Prostate gland (tissue), 2 donors: ENCODE results near the gene SMIM5. TPM values are rescaled to one million over a fixed set of nuclear protein-coding genes. Genes with fewer than 3 reads are reported as not detected.

Experiments
- DNase-seq: peaks from one replicate; pipeline ENCODE4 v3.0.0-alpha.2; 2019; ENCODE audit warnings: low spot score
- H3K27ac ChIP-seq, 2 donors: fragments of 200-600 bp; sonication (generic); 2 replicates each; pipeline ENCODE4 v1.5.1; 2017 to 2019
- H3K27me3 ChIP-seq: fragments of 200-600 bp; sonication (generic); replicated peaks from 2 replicates; pipeline ENCODE4 v1.5.1; 2019; ENCODE audit not compliant: insufficient read depth
- H3K36me3 ChIP-seq, 2 donors: fragments of 200-600 bp; sonication (generic); 1 replicate in 1 of 2; 2 replicates in 1 of 2; pipeline versions ENCODE4 v1.5.1 to v1.8.1; 2017 to 2019
- H3K4me1 ChIP-seq: fragments of 200-600 bp; sonication (generic); replicated peaks from 2 replicates; pipeline ENCODE4 v1.5.1; 2019
- H3K4me3 ChIP-seq, 2 donors: fragments of 200-600 bp; sonication (generic); 2 replicates each; pipeline ENCODE4 v1.5.1; 2017 to 2019
- H3K9me3 ChIP-seq: fragments of 200-600 bp; sonication (generic); 2 replicates; pipeline ENCODE4 v1.5.1; 2017
- POLR2A ChIP-seq: fragments of 450-650 bp; IDR thresholded peaks from one replicate; pipeline ENCODE4 v1.6.1; 2016; ENCODE audit warnings: antibody characterized with exemption, mild to moderate bottlenecking
- POLR2AphosphoS5 ChIP-seq: sonication (generic); formaldehyde crosslinking; IDR thresholded peaks from one replicate; pipeline ENCODE4 v1.6.1; 2017; ENCODE audit warnings: antibody characterized with exemption
- WGBS: methylation state at CpG from one replicate; pipeline ENCODE4 v1.1.5; 2018; 5-methylcytosine and 5-hydroxymethylcytosine counted together
- intact Hi-C: fragments of 100-400 bp; cut with DNase I; formaldehyde crosslinking; loops from one replicate; pipeline ENCODE4 v1.14.2; 2022
- total RNA-seq, 2 donors: library from RNA; depleted of rRNA; stranded (reverse); fragments of >200 nt; gene quantifications; one replicate each; pipeline ENCODE4 v1.1.0, GENCODE V29; 2016
- TF ChIP-seq, protein P1 (sequence below), 4 experiments: fragments of 200-600 bp in 2 of 4; fragments of 450-650 bp in 2 of 4; sonication (generic) in 2 of 4; IDR thresholded peaks; 1 replicate in 3 of 4; 2 replicates in 1 of 4; pipeline ENCODE4 v1.5.1; 2016 to 2019; ENCODE audit warnings: antibody characterized with exemption in 4 of 4, mild to moderate bottlenecking in 2 of 4, moderate library complexity in 2 of 4

The SMIM5 gene
- total RNA-seq, 2 donors from 2014 or later = 0.27 to 4.1 TPM

DNA sequence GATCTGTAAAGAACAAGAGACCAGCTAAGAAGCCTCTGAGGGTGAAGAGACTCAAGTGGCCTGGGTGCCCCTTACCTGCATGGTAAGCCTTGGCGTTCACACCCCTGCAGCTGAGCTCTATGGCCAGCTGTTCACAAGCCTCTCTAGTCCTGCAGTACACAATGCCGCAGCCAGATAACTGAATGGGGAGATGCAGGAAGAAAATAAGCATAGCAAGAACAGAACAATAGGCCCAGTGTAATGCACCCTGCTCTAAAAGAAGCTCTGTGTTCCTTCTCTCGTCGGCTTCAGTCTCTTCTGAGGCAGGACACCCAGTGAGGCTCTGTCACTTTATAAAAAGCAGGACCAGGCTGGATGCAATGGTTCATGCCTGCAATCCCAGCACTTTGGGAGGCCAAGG, 28.3 kb downstream of the SMIM5 start:
- intact Hi-C loops = no loop called here
- DNase-seq = no peak
- Histone ChIP-seq H3K4me1 (peaks cover 7% of the 10 kb centered on the region), H3K27ac (no peak overlapping the region), H3K4me3 (no peak overlapping the region), H3K36me3 (no peaks in the 10 kb centered on the region), H3K9me3 (no peaks in the 10 kb centered on the region), H3K27me3 (no peaks in the 10 kb centered on the region)
- TF ChIP-seq POLR2A (no peak), POLR2AphosphoS5 (no peak)
- TF ChIP-seq, protein P1, sequence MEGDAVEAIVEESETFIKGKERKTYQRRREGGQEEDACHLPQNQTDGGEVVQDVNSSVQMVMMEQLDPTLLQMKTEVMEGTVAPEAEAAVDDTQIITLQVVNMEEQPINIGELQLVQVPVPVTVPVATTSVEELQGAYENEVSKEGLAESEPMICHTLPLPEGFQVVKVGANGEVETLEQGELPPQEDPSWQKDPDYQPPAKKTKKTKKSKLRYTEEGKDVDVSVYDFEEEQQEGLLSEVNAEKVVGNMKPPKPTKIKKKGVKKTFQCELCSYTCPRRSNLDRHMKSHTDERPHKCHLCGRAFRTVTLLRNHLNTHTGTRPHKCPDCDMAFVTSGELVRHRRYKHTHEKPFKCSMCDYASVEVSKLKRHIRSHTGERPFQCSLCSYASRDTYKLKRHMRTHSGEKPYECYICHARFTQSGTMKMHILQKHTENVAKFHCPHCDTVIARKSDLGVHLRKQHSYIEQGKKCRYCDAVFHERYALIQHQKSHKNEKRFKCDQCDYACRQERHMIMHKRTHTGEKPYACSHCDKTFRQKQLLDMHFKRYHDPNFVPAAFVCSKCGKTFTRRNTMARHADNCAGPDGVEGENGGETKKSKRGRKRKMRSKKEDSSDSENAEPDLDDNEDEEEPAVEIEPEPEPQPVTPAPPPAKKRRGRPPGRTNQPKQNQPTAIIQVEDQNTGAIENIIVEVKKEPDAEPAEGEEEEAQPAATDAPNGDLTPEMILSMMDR (IDR thresholded peaks at IDR 0.05) = no peak
- WGBS = 94% methylated on average over 4 of the region's 4 CpGs

DNA sequence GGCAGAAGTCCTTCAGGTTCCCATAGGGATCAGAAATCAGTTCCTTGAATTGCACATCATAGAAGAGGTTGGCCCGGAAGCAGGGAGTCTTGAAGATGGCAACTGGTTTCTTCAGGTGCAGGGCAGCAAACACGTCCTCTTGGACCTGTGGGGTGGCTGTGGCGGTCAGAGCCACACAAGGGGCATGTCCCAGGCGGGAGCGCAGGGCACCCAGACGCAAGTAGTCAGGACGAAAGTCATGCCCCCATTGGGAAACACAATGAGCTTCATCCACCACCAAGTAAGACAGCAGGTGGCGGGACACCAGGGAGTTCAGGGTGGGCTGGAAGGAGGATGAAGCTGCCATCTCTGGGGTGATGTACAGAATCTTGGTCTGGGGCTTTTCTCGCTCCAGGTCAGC, 29.3 kb downstream of the SMIM5 start:
- 92% methylated on average over 9 of the region's 9 CpGs for WGBS
- Histone ChIP-seq H3K4me3 (no peak overlapping the region), H3K36me3 (no peaks in the 10 kb centered on the region), H3K27ac (no peak overlapping the region), H3K27me3 (no peaks in the 10 kb centered on the region), H3K9me3 (no peaks in the 10 kb centered on the region), H3K4me1 (peaks cover 7% of the 10 kb centered on the region)
- DNase-seq = no peak
- intact Hi-C loops = no loop called here
- TF ChIP-seq POLR2A (no peak), POLR2AphosphoS5 (no peak)
- TF ChIP-seq, protein P1 (IDR thresholded peaks at IDR 0.05) = no peak

DNA sequence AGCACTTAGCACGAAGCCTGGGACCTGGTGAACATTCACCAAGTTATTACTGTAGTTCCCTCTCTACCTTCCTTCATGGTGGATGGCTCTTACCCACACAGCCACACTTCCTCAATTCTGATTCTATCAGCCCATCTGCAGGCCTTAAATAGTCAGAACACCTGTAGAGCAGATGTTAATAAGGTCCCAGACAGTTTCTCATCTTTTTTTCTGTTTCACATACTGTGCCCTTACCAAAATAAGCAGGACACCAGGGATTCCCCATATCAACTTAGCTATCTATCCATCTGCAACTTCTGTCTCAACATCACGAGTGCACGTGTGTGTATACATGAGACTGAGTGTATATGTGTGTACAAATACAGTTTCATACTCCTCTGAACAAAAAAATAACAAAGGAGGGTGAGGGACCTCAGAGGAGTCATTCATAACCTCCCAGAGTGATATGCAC, 30.9 kb downstream of the SMIM5 start:
- Histone ChIP-seq H3K9me3 (no peaks in the 10 kb centered on the region), H3K4me3 (no peak overlapping the region), H3K4me1 (peaks cover 7% of the 10 kb centered on the region), H3K36me3 (no peaks in the 10 kb centered on the region), H3K27ac (no peak overlapping the region), H3K27me3 (no peaks in the 10 kb centered on the region)
- no peak for TF ChIP-seq POLR2A
- TF ChIP-seq POLR2AphosphoS5 = no peak
- TF ChIP-seq, protein P1 (IDR thresholded peaks at IDR 0.05) = no peak
- intact Hi-C loops = no loop called here
- 90% methylated on average over 3 of the region's 3 CpGs for WGBS
- DNase-seq = no peak

DNA sequence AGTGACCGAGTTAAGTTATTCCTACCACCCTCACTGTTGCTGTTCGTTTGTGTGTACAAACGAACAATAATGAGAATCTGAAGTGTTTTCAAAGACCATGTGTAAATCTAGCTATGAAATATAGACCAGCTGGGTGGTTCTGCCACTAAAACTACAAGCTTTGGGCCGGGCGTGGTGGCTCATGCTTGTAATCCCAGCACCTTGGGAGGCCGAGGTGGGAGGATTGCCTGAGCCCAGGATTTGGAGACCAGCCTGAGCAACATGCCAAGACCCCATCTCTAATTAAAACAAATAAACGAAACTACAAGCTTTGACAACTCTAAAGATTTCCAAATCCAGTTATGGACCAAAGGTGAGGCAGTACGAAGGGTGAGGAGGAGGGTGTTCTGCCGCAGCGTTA, 32.7 kb downstream of the SMIM5 start:
- peaks cover 0 to 4% of the 10 kb centered on the region in 2 donors for H3K36me3 ChIP-seq
- H3K27me3 ChIP-seq = no peaks in the 10 kb centered on the region
- peak overlapping the region; percentile 74 to 88 for H3K4me3 ChIP-seq
- H3K9me3 ChIP-seq = no peaks in the 10 kb centered on the region
- TF ChIP-seq POLR2A (no peak), POLR2AphosphoS5 (no peak)
- TF ChIP-seq, protein P1 (IDR thresholded peaks at IDR 0.05) = no peak
- intact Hi-C loops = no loop called here
- DNase-seq = no peak
- H3K4me1 ChIP-seq = peaks cover 7% of the 10 kb centered on the region
- WGBS = 81% methylated on average over 10 of the region's 10 CpGs
- H3K27ac ChIP-seq = no peak overlapping the region

DNA sequence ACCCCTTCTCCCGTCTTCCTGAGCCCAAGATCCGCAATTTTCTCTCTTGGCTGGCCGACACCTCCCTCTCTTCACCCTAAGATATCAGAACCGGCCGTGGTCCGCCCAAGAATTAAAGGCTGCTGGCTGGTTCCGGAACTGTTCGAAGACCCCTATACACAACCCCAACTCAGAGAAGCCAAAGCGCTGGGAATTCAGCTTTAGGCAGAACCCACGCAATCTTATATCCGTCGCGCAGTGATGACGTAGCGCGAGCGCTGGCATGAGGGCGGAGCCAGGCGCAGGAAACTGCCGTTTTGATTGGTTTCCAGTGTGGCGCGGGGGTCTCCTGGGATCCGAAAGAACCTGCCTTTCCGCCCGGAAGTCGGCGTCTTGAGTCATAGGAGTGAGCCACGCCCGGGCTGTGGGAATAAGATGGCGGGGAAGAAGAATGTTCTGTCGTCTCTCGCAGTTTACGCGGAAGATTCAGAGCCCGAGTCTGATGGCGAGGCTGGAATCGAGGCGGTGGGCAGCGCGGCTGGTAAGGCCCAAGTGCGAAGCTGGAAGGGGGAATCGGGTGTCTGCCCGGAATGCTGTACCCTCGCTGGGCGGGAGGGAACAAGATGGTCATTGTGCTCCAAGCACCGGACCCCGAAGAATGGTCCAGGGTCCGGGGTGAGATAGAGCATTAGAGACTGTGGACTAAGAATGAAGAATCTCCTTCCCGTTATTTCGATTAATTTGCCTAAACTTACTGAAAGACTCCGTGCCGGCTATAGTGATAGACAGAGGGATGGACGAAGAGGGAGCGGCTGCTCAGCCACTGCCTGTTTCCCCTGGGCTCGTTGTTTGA, 33.9 kb downstream of the SMIM5 start, which contains the start of the genes RECQL5 and SAP30BP:
Gene RECQL5, minus strand, starts transcription at position 196 of the 832 bp plus-strand sequence. CDS start 597 bp downstream, outside the sequence.
Gene SAP30BP, plus strand, starts transcription at position 380 of the 832 bp plus-strand sequence. Its CDS starts 35 bp downstream, at position 415.
- H3K27me3 ChIP-seq = no peaks in the 10 kb centered on the region
- peak within 1 kb of the TSS; percentile 69 to 80 for H3K27ac ChIP-seq
- H3K4me3 ChIP-seq = peak within 1 kb of the TSS; percentile 74 to 88
- TF ChIP-seq POLR2AphosphoS5 = peak; percentile 100
- TF ChIP-seq POLR2A = peak; percentile 65
- TF ChIP-seq, protein P1 (IDR thresholded peaks at IDR 0.05) = peak in 2 of 4 experiments; percentile 26 to 33
- peaks cover 0 to 4% of the 10 kb centered on the region in 2 donors for H3K36me3 ChIP-seq
- intact Hi-C loops = no loop called here
- WGBS = under 1% methylated on average over 54 of the region's 55 CpGs
- DNase-seq = peak; percentile 98
- H3K9me3 ChIP-seq = no peaks in the 10 kb centered on the region
- H3K4me1 ChIP-seq = peaks cover 7% of the 10 kb centered on the region
